Activated CD4-positive, alpha-beta memory T cell treated with anti-CD3 and anti-CD28 coated beads for 36 hours (primary cell): ENCODE results near the gene PGBD5. TPM values are rescaled to one million over a fixed set of nuclear protein-coding genes. Genes with fewer than 3 reads are reported as not detected.

Source experiments
- CTCF ChIA-PET: fragments of 350-600 bp; sonication (Branson Sonifier 250); formaldehyde crosslinking; loops from one replicate; lab custom pipeline; 2021; ENCODE audit warnings: antibody characterized with exemption, inconsistent platforms; lab: Charles Lee
- POLR2A ChIA-PET: fragments of 350-600 bp; sonication (Branson Sonifier 250); formaldehyde crosslinking; loops from one replicate; lab custom pipeline; 2021; ENCODE audit warnings: antibody characterized with exemption; lab: Charles Lee
- DNase-seq: peaks from one replicate; pipeline ENCODE4 v3.0.0-alpha.2; 2020
- H3K27ac Mint-ChIP-seq: one replicate; pipeline ENCODE4 v1.8.0; 2021; ENCODE audit warnings: mixed read lengths
- H3K27me3 Mint-ChIP-seq: one replicate; pipeline ENCODE4 v1.8.0; 2021; ENCODE audit warnings: mixed read lengths
- H3K36me3 Mint-ChIP-seq: one replicate; pipeline ENCODE4 v1.8.0; 2021; ENCODE audit warnings: mixed read lengths
- H3K4me1 Mint-ChIP-seq: one replicate; pipeline ENCODE4 v1.8.0; 2021; ENCODE audit warnings: low read depth, mixed read lengths
- H3K4me3 Mint-ChIP-seq: one replicate; pipeline ENCODE4 v1.8.0; 2021; ENCODE audit warnings: mild to moderate bottlenecking, mixed read lengths
- H3K9me3 Mint-ChIP-seq: one replicate; pipeline ENCODE4 v1.8.0; 2021; ENCODE audit warnings: mixed read lengths
- intact Hi-C: fragments of 100-400 bp; cut with micrococcal nuclease; formaldehyde crosslinking; loops from one replicate; pipeline ENCODE4 v1.15.1; 2023
- total RNA-seq, 2 experiments: library from RNA; stranded (reverse); gene quantifications; one replicate each; pipeline ENCODE4 v1.2.3, GENCODE V29; 2021

The PGBD5 gene
- total RNA-seq, 2 experiments from 2014 or later: 0.02 TPM; not detected in 1

- intact Hi-C loops: no loop called here
- peaks cover 9% of the 10 kb centered on the region for H3K27me3 Mint-ChIP-seq
- no peaks in the 10 kb centered on the region for H3K4me1 Mint-ChIP-seq
- H3K4me3 Mint-ChIP-seq: no peak overlapping the region
- CTCF ChIA-PET: no interaction called here
- H3K9me3 Mint-ChIP-seq: peaks cover 3% of the 10 kb centered on the region
- DNase-seq: no peak
- POLR2A ChIA-PET: interaction anchor here (0.7 kb wide), 1 partner anchor 543 kb away, joined by 3 read pairs; no protein-coding TSS in a partner anchor
- no peak overlapping the region for H3K27ac Mint-ChIP-seq
- H3K36me3 Mint-ChIP-seq: no peaks in the 10 kb centered on the region
These were observed 63.2 kb downstream of the PGBD5 start for GRCh38 chr1:230362949-230363348.

GRCh38 chr1:230361941-230362340 lies 64.2 kb downstream of the PGBD5 start:
- H3K27me3 Mint-ChIP-seq: peaks cover 5% of the 10 kb centered on the region
- H3K27ac Mint-ChIP-seq: no peak overlapping the region
- no peak overlapping the region for H3K4me3 Mint-ChIP-seq
- no peak for DNase-seq
- CTCF ChIA-PET: no interaction called here
- POLR2A ChIA-PET: no interaction called here
- intact Hi-C loops: no loop called here
- H3K36me3 Mint-ChIP-seq: no peaks in the 10 kb centered on the region
- H3K4me1 Mint-ChIP-seq: no peaks in the 10 kb centered on the region
- H3K9me3 Mint-ChIP-seq: peaks cover 3% of the 10 kb centered on the region

GRCh38 chr1:230359992-230360668 lies 66.0 kb downstream of the PGBD5 start:
- DNase-seq: no peak
- intact Hi-C loops: no loop called here
- POLR2A ChIA-PET: no interaction called here
- no peak overlapping the region for H3K4me3 Mint-ChIP-seq
- H3K27ac Mint-ChIP-seq: no peak overlapping the region
- H3K27me3 Mint-ChIP-seq: peaks cover 4% of the 10 kb centered on the region
- no peaks in the 10 kb centered on the region for H3K36me3 Mint-ChIP-seq
- CTCF ChIA-PET: no interaction called here
- peaks cover 3% of the 10 kb centered on the region for H3K9me3 Mint-ChIP-seq
- no peaks in the 10 kb centered on the region for H3K4me1 Mint-ChIP-seq

GRCh38 chr1:230356869-230357794 lies 69.0 kb downstream of the PGBD5 start:
- ChIA-PET CTCF (no interaction called here), POLR2A (no interaction called here)
- H3K4me3 Mint-ChIP-seq: no peak overlapping the region
- intact Hi-C loops: no loop called here
- H3K27ac Mint-ChIP-seq: no peak overlapping the region
- H3K9me3 Mint-ChIP-seq: peaks cover 3% of the 10 kb centered on the region
- DNase-seq: no peak
- peaks cover 2% of the 10 kb centered on the region for H3K27me3 Mint-ChIP-seq
- H3K36me3 Mint-ChIP-seq: no peaks in the 10 kb centered on the region
- no peaks in the 10 kb centered on the region for H3K4me1 Mint-ChIP-seq

DNA sequence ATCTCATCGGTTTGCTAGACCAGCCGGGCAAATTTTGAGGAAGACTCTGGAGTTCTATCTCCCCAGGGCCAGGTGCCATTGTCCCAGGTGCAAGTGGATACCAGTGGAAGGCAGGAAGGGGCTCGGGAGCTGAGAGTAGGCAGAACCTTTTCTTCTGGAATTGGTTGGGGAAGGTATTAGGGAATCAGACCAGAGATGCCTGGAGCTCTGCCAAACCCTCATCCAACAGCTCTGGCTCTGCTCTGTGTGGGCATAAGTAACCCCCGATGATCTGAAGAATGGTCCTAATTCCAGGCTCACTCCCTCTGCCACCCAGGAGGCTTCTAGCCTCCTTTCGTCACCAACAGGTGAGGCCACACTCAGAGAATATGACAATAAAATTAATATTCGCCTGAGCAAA lies 69.9 kb downstream of the PGBD5 start:
- no peak for DNase-seq
- peaks cover 2% of the 10 kb centered on the region for H3K27me3 Mint-ChIP-seq
- peaks cover 3% of the 10 kb centered on the region for H3K9me3 Mint-ChIP-seq
- H3K4me1 Mint-ChIP-seq: no peaks in the 10 kb centered on the region
- H3K36me3 Mint-ChIP-seq: no peaks in the 10 kb centered on the region
- ChIA-PET CTCF (no interaction called here), POLR2A (no interaction called here)
- no peak overlapping the region for H3K4me3 Mint-ChIP-seq
- no peak overlapping the region for H3K27ac Mint-ChIP-seq
- intact Hi-C loops: no loop called here

GRCh38 chr1:230355594-230355993 lies 70.5 kb downstream of the PGBD5 start:
- ChIA-PET POLR2A (no interaction called here), CTCF (no interaction called here)
- DNase-seq: no peak
- Mint-ChIP-seq H3K4me3 (no peak overlapping the region), H3K27me3 (peaks cover 2% of the 10 kb centered on the region), H3K36me3 (no peaks in the 10 kb centered on the region), H3K9me3 (peaks cover 3% of the 10 kb centered on the region), H3K27ac (no peak overlapping the region), H3K4me1 (no peaks in the 10 kb centered on the region)
- intact Hi-C loops: no loop called here

DNA sequence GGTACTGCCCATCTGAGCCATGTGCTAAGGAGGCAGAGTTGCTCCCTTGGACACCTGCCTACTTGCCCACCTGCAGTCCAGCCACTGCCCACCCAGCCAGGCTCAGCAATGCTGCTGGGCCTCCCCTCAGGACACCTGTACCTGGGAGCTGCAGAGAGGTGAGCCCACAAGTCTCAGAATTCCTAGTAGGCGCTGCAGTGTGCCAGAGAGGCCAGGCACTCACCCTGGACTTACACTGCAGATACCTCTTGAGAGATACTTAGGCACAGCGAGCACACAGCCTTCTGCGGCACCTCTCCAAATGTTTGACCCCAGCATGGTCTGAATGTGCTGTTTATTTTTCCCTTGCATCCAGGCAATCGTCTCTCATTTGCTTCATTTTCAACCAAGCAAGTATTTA lies 71.0 kb downstream of the PGBD5 start:
- Mint-ChIP-seq H3K36me3 (no peaks in the 10 kb centered on the region), H3K27me3 (peaks cover 2% of the 10 kb centered on the region), H3K4me3 (no peak overlapping the region), H3K4me1 (no peaks in the 10 kb centered on the region), H3K9me3 (no peaks in the 10 kb centered on the region), H3K27ac (no peak overlapping the region)
- POLR2A ChIA-PET: no interaction called here
- CTCF ChIA-PET: no interaction called here
- no peak for DNase-seq
- intact Hi-C loops: no loop called here

GRCh38 chr1:230354005-230354404 lies 72.1 kb downstream of the PGBD5 start:
- no peak overlapping the region for H3K27ac Mint-ChIP-seq
- no peaks in the 10 kb centered on the region for H3K36me3 Mint-ChIP-seq
- intact Hi-C loops: no loop called here
- ChIA-PET CTCF (no interaction called here), POLR2A (no interaction called here)
- no peaks in the 10 kb centered on the region for H3K4me1 Mint-ChIP-seq
- peaks cover 2% of the 10 kb centered on the region for H3K27me3 Mint-ChIP-seq
- H3K4me3 Mint-ChIP-seq: no peak overlapping the region
- no peaks in the 10 kb centered on the region for H3K9me3 Mint-ChIP-seq
- no peak for DNase-seq

DNA sequence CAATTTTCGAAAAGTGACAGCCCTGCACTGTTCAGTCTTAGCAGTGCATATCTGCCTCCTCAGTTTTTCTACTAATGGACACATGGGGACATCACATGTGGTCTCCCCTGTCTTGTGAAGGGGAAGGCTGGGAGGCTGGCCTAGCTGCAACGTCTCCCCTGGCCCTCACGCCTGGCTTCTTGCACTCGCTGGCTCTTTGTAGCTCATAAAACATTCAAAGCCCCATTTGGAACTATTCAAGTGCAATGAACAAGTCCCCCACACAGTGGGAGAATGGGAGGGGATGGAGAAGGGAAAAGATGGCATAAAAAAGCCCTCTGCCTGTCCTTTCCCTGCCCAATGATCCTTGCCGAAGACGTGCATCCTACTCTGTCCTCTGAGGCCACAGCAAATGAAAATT lies 73.6 kb downstream of the PGBD5 start:
- intact Hi-C loops: no loop called here
- ChIA-PET CTCF (no interaction called here), POLR2A (no interaction called here)
- no peak for DNase-seq
- Mint-ChIP-seq H3K27me3 (peaks cover 5% of the 10 kb centered on the region), H3K36me3 (no peaks in the 10 kb centered on the region), H3K4me1 (no peaks in the 10 kb centered on the region), H3K27ac (no peak overlapping the region), H3K9me3 (no peaks in the 10 kb centered on the region), H3K4me3 (no peak overlapping the region)

- Mint-ChIP-seq H3K9me3 (no peaks in the 10 kb centered on the region), H3K4me1 (no peaks in the 10 kb centered on the region), H3K27me3 (peaks cover 5% of the 10 kb centered on the region), H3K4me3 (no peak overlapping the region), H3K36me3 (no peaks in the 10 kb centered on the region), H3K27ac (no peak overlapping the region)
- POLR2A ChIA-PET: no interaction called here
- intact Hi-C loops: no loop called here
- DNase-seq: no peak
- CTCF ChIA-PET: no interaction called here
These were observed 74.1 kb downstream of the PGBD5 start for GRCh38 chr1:230351983-230352382.

DNA sequence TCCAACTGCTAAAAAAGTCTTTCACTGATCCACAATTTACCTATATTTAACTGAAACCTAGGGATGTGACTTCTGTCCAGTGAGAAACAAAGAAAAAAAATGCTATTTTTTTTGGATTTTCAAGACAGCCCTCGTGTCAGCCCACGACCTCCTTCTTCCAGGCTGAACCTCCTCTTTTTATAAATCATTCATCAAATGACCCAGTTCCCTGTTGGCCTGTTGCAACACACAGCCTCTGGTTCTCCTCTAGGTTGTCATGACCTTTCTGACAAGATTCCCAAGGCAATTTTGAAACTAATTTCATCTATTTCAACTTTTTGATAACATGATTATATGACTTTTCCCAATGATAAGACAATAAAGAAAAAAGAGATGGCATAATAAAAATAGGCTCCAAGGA lies 74.6 kb downstream of the PGBD5 start:
- H3K4me3 Mint-ChIP-seq: no peak overlapping the region
- intact Hi-C loops: no loop called here
- H3K27me3 Mint-ChIP-seq: peaks cover 5% of the 10 kb centered on the region
- no peaks in the 10 kb centered on the region for H3K36me3 Mint-ChIP-seq
- no peak for DNase-seq
- no peak overlapping the region for H3K27ac Mint-ChIP-seq
- H3K9me3 Mint-ChIP-seq: no peaks in the 10 kb centered on the region
- POLR2A ChIA-PET: no interaction called here
- CTCF ChIA-PET: no interaction called here
- no peaks in the 10 kb centered on the region for H3K4me1 Mint-ChIP-seq

DNA sequence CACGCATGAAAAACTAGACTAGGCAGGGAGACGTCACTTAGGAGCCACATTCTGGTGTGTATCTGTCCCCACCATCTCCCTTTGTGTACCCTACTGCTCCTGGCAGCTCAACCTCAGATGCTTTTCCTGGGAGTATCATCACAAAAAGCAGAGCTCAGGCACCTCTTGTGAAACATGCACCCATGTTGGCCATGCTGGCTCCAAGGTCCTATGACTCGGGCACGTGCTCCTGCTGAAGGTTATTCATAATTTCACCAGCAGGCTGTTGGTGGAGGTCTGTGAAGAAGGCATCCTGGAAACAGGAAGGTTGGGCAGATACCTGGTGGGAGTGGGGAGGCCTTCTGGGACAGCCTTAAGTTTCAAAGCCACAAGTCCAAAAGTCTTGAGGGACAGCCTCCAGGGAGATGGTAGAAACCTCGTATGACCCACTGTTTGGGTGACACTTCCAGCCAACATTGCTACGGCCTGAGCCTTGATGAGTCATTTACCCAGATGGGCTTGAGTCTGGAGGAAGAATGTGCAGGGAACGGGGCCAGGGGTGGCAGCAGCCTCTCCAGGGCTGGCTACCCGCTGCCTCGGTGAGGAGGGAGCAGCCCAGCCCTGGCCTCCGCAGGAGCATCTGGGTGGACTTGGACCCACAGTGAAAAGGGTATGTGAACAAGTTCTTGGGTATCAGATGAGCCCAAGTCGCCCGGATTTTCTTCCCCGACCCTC lies 75.8 kb downstream of the PGBD5 start:
- no peaks in the 10 kb centered on the region for H3K9me3 Mint-ChIP-seq
- ChIA-PET CTCF (no interaction called here), POLR2A (no interaction called here)
- no peaks in the 10 kb centered on the region for H3K36me3 Mint-ChIP-seq
- no peak overlapping the region for H3K4me3 Mint-ChIP-seq
- H3K27me3 Mint-ChIP-seq: peaks cover 4% of the 10 kb centered on the region
- H3K27ac Mint-ChIP-seq: no peak overlapping the region
- DNase-seq: no peak
- intact Hi-C loops: no loop called here
- H3K4me1 Mint-ChIP-seq: no peaks in the 10 kb centered on the region
